22Rv1 (cell line): Measurements from ENCODE around the gene SZT2.

Experiments used
- CTCF ChIP-seq: fragments of 450-650 bp; IDR thresholded peaks from 2 replicates; pipeline ENCODE4 v1.5.1; 2017; ENCODE audit warnings: mild to moderate bottlenecking
- ZFX ChIP-seq: fragments of 450-650 bp; IDR thresholded peaks from 2 replicates; pipeline ENCODE4 v1.6.1; 2017; ENCODE audit warnings: antibody characterized with exemption, borderline replicate concordance

- TF ChIP-seq CTCF, result no peak
- no peak for TF ChIP-seq ZFX
These were observed 30.0 kb upstream of the SZT2 start for GRCh38 chr1:43359696-43360095.
